Measurements from ENCODE around the gene UMAD1. TPM values are rescaled to one million over a fixed set of nuclear protein-coding genes. Genes with fewer than 3 reads are reported as not detected.
"Not testable (repeated sequence)": the region's sequence is repeated elsewhere in the genome, so short reads cannot be mapped to it uniquely, and the experiment has no call there.

The UMAD1 gene
- total and polyA plus RNA-seq, 2 of the 13 experiments (the other 11 are each of a cell fraction or from before 2014, with no cell fraction given), result 16.8 to 17.6 TPM

GRCh38 chr7:7821517-7821916 is 181.0 kb downstream of the UMAD1 start (continued):
- TF ChIP-seq ETV5 (CRISPR knock-in tag; IDR thresholded peaks at IDR 0.05; ENCODE audit: borderline replicate concordance) (no peak), ZNF737 (CRISPR knock-in tag; IDR thresholded peaks at IDR 0.05; ENCODE audit: borderline replicate concordance) (no peak), PHF8 (CRISPR knock-in tag; IDR thresholded peaks at IDR 0.05) (no peak), KDM3A (CRISPR knock-in tag; IDR thresholded peaks at IDR 0.05; ENCODE audit: low read depth) (no peak), ARID3A (IDR thresholded peaks at IDR 0.05; ENCODE audit: low read depth, low read length) (no peak)

GRCh38 chr7:7825294-7825693 is 184.7 kb downstream of the UMAD1 start:
- H3K27me3 ChIP-seq (ENCODE audit: control insufficient read depth in 1 of 2, insufficient read depth in 2 of 2, low read length in 2 of 2); H2AFZ ChIP-seq (ENCODE audit: low read length); in situ Hi-C loops (cut with HindIII; ENCODE audit: extremely low pct_ligation_motif_present, low pct_unique_long_range_greater_than_20kb); FAIRE-seq; H3K9me3 ChIP-seq (ENCODE audit: low read length); H3K4me3 ChIP-seq (replicated peaks in 1 of 3; ENCODE audit: insufficient read depth in 1 of 3, low read depth in 2 of 3, low read length in 3 of 3); H3K36me3 ChIP-seq (replicated peaks in 1 of 2; ENCODE audit: control insufficient read depth in 1 of 2, insufficient read depth in 2 of 2, low read length in 2 of 2); H3K27ac ChIP-seq (ENCODE audit: extremely low read length, insufficient read depth, low read length); CTCF ChIA-PET (ENCODE audit: low intra/inter-chr PET ratio, low total read pairs); H3K9ac ChIP-seq (ENCODE audit: insufficient read depth, low read depth, low read length); intact Hi-C loops (cut with micrococcal nuclease; ENCODE audit: unreplicated experiment); ATAC-seq; H3K4me1 ChIP-seq (ENCODE audit: insufficient read depth, low read length); BruUV-seq (replicated peaks); H3K4me2 ChIP-seq (ENCODE audit: low read depth, low read length); POLR2A ChIA-PET; H4K20me1 ChIP-seq (ENCODE audit: insufficient read depth, low read length); DNase-seq (ENCODE audit: low spot score); H3K79me2 ChIP-seq (ENCODE audit: insufficient read depth, low read length): not testable (repeated sequence)
- TF ChIP-seq ZNF431 (CRISPR knock-in tag; IDR thresholded peaks at IDR 0.05; ENCODE audit: borderline replicate concordance, low read depth), result peak; percentile 28; the same call in 1 of the 2 replicates
